Measurements from ENCODE around the gene G3BP1. TPM values are rescaled to one million over a fixed set of nuclear protein-coding genes. Genes with fewer than 3 reads are reported as not detected.

Gene G3BP1
- total RNA-seq, 1 experiment from 2014 or later, result 157 TPM

DNA sequence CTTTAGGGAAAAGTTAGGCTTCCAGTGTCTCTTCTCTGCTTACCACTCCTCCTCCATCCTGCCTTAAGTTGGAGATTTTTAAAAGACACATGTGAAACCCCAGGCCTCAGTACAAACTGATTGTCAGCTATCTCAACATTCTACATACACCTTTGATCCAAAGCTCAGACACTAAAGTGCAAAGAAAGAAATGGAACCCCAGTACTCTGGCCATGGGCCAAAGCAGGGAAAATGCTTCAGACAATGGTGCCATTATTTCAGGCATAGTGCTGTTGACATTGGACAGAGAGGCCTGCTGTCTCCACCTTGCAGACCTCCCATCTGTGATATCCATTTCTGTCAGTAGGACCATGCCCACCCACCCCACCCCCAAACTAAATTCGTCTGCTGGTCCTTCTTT is 49.1 kb downstream of the G3BP1 start:
- Histone ChIP-seq H3K9me2 (replicated peaks; ENCODE audit: low read length) (no peaks in the 10 kb centered on the region), H3K9me3 (ENCODE audit: low read length) (no peaks in the 10 kb centered on the region), H3F3A (ENCODE audit: low read length, unreplicated experiment) (no peaks in the 10 kb centered on the region), H3K27me3 (ENCODE audit: low read length) (no peaks in the 10 kb centered on the region), H3K9ac (ENCODE audit: low read length) (no peak overlapping the region), H3K4me2 (ENCODE audit: low read length) (no peak overlapping the region), H3K36me3 (ENCODE audit: low read depth, low read length) (no peaks in the 10 kb centered on the region), H3K4me1 (ENCODE audit: insufficient read depth, low read length) (no peaks in the 10 kb centered on the region), H3K79me2 (ENCODE audit: low read length) (no peaks in the 10 kb centered on the region), H4K20me1 (ENCODE audit: low read length) (no peaks in the 10 kb centered on the region), H2AFZ (ENCODE audit: low read length) (no peak overlapping the region), H3K4me3 (ENCODE audit: low read length) (no peak overlapping the region), H3K27ac (ENCODE audit: low read length) (no peak overlapping the region)
- no TSS peak for BruUV-seq (replicated peaks)
- DNase-seq (no peak), ATAC-seq (no peak)
- POLR2A ChIA-PET (ENCODE audit: unreplicated experiment), result no interaction called here
- intact Hi-C loops (cut with micrococcal nuclease), result no loop called here
- no peak for TF ChIP-seq EZH2 (IDR thresholded peaks at IDR 0.05; ENCODE audit: low read length, unreplicated experiment)
- TF ChIP-seq EZH2phosphoT487 (IDR thresholded peaks at IDR 0.05; ENCODE audit: borderline replicate concordance, low read length), result no peak
- TF ChIP-seq, protein P1, sequence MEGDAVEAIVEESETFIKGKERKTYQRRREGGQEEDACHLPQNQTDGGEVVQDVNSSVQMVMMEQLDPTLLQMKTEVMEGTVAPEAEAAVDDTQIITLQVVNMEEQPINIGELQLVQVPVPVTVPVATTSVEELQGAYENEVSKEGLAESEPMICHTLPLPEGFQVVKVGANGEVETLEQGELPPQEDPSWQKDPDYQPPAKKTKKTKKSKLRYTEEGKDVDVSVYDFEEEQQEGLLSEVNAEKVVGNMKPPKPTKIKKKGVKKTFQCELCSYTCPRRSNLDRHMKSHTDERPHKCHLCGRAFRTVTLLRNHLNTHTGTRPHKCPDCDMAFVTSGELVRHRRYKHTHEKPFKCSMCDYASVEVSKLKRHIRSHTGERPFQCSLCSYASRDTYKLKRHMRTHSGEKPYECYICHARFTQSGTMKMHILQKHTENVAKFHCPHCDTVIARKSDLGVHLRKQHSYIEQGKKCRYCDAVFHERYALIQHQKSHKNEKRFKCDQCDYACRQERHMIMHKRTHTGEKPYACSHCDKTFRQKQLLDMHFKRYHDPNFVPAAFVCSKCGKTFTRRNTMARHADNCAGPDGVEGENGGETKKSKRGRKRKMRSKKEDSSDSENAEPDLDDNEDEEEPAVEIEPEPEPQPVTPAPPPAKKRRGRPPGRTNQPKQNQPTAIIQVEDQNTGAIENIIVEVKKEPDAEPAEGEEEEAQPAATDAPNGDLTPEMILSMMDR (conservative IDR thresholded peaks at IDR 0.05; ENCODE audit: low read depth, low read length), result no peak
- CTCF ChIA-PET, result no interaction called here

DNA sequence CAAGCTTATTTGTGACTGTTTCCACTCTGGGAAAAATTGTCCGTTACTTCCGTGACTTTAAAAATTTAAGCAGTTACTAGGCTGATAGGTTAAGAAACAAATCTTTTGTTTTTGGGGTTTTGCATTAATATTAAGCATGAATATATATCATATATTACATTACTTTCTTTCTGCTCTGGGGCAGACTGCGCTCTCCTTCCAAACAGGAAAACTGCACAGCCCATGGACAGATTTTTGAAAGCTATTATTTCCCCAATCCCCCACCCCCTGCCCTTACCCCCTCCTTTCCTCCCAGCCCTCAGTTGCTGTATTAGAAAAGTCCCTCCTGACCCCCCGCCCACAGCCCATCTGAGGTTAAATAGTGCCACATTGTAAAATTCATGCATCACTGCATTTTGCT is 50.4 kb downstream of the G3BP1 start:
- ATAC-seq (no peak), DNase-seq (no peak)
- no peak overlapping the region for H3K4me3 ChIP-seq (ENCODE audit: low read length)
- ChIA-PET CTCF (no interaction called here), POLR2A (ENCODE audit: unreplicated experiment) (no interaction called here)
- no peaks in the 10 kb centered on the region for H4K20me1 ChIP-seq (ENCODE audit: low read length)
- no peak for TF ChIP-seq EZH2 (IDR thresholded peaks at IDR 0.05; ENCODE audit: low read length, unreplicated experiment)
- TF ChIP-seq, protein P1 (conservative IDR thresholded peaks at IDR 0.05; ENCODE audit: low read depth, low read length), result no peak
- no peak for TF ChIP-seq EZH2phosphoT487 (IDR thresholded peaks at IDR 0.05; ENCODE audit: borderline replicate concordance, low read length)
- H2AFZ ChIP-seq (ENCODE audit: low read length), result no peak overlapping the region
- no peaks in the 10 kb centered on the region for H3K36me3 ChIP-seq (ENCODE audit: low read depth, low read length)
- H3K27ac ChIP-seq (ENCODE audit: low read length), result no peak overlapping the region
- intact Hi-C loops (cut with micrococcal nuclease), result no loop called here
- no peaks in the 10 kb centered on the region for H3K4me1 ChIP-seq (ENCODE audit: insufficient read depth, low read length)
- H3K9me2 ChIP-seq (replicated peaks; ENCODE audit: low read length), result no peaks in the 10 kb centered on the region
- BruUV-seq (replicated peaks), result no TSS peak
- no peaks in the 10 kb centered on the region for H3K9me3 ChIP-seq (ENCODE audit: low read length)
- H3K27me3 ChIP-seq (ENCODE audit: low read length), result no peaks in the 10 kb centered on the region
- H3F3A ChIP-seq (ENCODE audit: low read length, unreplicated experiment), result no peaks in the 10 kb centered on the region
- no peak overlapping the region for H3K4me2 ChIP-seq (ENCODE audit: low read length)
- no peaks in the 10 kb centered on the region for H3K79me2 ChIP-seq (ENCODE audit: low read length)
- H3K9ac ChIP-seq (ENCODE audit: low read length), result no peak overlapping the region

DNA sequence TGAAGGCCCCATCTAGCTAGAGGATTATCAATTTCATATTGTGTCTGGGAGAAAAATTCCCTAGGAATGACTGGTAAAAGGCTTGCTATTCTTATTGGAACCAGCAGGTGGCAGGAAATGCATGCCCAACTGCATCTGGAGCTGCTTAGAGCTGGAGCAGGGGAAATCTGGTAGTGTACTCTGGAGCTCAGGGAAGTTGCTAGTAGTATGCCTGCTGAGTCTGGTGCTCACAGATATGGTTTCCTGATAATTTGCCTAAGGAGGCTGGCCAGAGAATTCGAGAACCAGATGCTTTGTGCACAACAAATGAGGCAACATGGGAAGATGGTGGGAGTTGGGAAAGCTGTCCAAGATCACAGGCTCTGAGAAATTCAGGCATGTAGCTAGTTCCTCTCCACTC is 53.7 kb downstream of the G3BP1 start:
- ChIA-PET POLR2A (ENCODE audit: unreplicated experiment) (no interaction called here), CTCF (interaction anchor here (0.5 to 1.9 kb wide), 7 partner anchors 43 to 663 kb away, joined by 3 to 23 read pairs (median 8); no protein-coding TSS in a partner anchor)
- no peaks in the 10 kb centered on the region for H4K20me1 ChIP-seq (ENCODE audit: low read length)
- TF ChIP-seq EZH2phosphoT487 (IDR thresholded peaks at IDR 0.05; ENCODE audit: borderline replicate concordance, low read length), result no peak
- TF ChIP-seq, protein P1 (conservative IDR thresholded peaks at IDR 0.05; ENCODE audit: low read depth, low read length), result peak; percentile 94
- no peak overlapping the region for H3K4me3 ChIP-seq (ENCODE audit: low read length)
- ATAC-seq (peak; percentile 81), DNase-seq (peak; percentile 84)
- no peaks in the 10 kb centered on the region for H3K9me3 ChIP-seq (ENCODE audit: low read length)
- no peaks in the 10 kb centered on the region for H3K79me2 ChIP-seq (ENCODE audit: low read length)
- no peaks in the 10 kb centered on the region for H3K27me3 ChIP-seq (ENCODE audit: low read length)
- H3K9ac ChIP-seq (ENCODE audit: low read length), result no peak overlapping the region
- no peaks in the 10 kb centered on the region for H3K36me3 ChIP-seq (ENCODE audit: low read depth, low read length)
- no peaks in the 10 kb centered on the region for H3F3A ChIP-seq (ENCODE audit: low read length, unreplicated experiment)
- H3K4me2 ChIP-seq (ENCODE audit: low read length), result no peak overlapping the region
- H3K27ac ChIP-seq (ENCODE audit: low read length), result no peak overlapping the region
- intact Hi-C loops (cut with micrococcal nuclease), result loop anchor here (1.0 to 5.0 kb wide), 4 partner anchors 318 to 522 kb away; no protein-coding TSS in a partner anchor
- no peaks in the 10 kb centered on the region for H3K9me2 ChIP-seq (replicated peaks; ENCODE audit: low read length)
- H3K4me1 ChIP-seq (ENCODE audit: insufficient read depth, low read length), result no peaks in the 10 kb centered on the region
- BruUV-seq (replicated peaks), result no TSS peak
- no peak overlapping the region for H2AFZ ChIP-seq (ENCODE audit: low read length)

Measured in PC-3 (cell line).